HG03103 (cell line): ENCODE data around the gene MRPL20.

Experiments used
- ATAC-seq: cut with Tn5 transposase; IDR thresholded peaks from one replicate; pipeline ENCODE4 v1.9.1; 2021; ENCODE audit warnings: low read depth; ENCODE audit not compliant: unreplicated experiment

The MRPL20 gene

GRCh38 chr1:1366699-1367066 is 40.4 kb downstream of the MRPL20 start:
- ATAC-seq = no peak

- no peak for ATAC-seq
These were observed 41.0 kb downstream of the MRPL20 start for GRCh38 chr1:1365875-1366698.

GRCh38 chr1:1364266-1364665 is 42.8 kb downstream of the MRPL20 start:
- no peak for ATAC-seq

DNA sequence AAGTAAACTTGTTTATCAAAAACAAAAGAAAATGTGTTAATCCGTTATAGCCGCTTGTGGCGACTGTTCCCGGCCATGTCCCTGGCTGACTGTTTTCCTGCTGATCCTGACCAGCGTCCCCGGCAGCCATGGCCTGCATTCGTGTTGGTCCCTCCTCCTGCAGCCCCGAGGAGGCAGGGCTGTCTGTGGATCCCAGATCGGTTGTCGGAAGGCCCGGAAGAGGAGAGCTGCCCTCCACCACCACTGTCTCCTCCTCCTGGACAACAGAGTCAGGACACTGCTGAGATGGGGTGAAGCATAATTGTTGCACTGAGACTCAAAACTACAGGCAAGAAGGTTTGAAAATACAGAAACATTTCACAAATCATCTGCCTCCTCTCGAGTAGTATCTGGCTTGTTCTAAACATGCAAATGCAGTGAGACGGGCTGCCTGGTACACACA is 45.1 kb downstream of the MRPL20 start:
- ATAC-seq = no peak

- ATAC-seq = no peak
These were observed 45.7 kb downstream of the MRPL20 start for GRCh38 chr1:1361233-1361981.

DNA sequence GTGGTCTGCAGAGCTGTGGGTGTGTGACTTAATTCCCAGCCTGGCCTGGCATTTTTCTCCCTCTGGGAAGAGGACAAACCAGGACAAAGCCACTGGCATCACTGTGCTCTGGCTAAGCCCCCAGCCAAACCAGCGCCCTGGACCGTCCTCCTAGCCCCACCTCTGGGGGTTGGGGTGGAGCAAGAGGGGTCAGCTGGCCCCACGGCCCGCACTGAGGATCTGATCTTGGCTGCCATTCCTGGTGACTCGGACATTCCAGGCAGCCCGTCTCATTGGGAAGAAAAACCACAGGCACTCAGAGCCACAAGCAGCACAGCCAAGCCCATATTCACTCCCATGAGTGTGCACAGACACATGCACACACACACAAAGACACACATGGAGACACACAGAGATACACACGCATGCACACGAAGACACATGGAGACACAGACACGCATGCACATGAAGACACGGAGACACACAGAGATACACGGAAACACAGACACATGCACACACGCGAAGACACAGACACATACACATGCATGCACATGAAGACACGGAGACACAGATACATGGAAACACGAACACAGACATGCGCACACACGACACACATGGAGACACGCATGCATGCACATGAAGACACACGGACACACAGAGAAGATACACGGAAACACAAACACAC is 46.5 kb downstream of the MRPL20 start:
- no peak for ATAC-seq

GRCh38 chr1:1359664-1360468 is 47.2 kb downstream of the MRPL20 start:
- ATAC-seq = no peak

DNA sequence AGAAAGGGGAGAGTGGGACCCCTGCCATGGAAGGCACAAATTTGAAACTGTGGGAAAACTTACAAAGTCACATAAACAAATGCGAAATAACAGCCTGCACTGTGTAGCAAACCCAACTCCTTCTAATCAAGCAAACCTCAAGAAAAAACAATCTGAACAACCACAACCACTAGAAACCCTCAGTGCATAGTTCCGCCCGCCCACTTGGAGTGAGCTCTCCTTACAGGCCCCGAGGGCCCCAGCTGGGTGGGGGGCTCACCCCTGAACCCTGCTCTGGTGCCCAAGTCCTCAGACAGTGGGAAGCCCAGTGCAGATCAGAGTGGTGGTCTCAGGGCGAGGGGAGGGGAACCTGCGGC is 47.8 kb downstream of the MRPL20 start:
- no peak for ATAC-seq

DNA sequence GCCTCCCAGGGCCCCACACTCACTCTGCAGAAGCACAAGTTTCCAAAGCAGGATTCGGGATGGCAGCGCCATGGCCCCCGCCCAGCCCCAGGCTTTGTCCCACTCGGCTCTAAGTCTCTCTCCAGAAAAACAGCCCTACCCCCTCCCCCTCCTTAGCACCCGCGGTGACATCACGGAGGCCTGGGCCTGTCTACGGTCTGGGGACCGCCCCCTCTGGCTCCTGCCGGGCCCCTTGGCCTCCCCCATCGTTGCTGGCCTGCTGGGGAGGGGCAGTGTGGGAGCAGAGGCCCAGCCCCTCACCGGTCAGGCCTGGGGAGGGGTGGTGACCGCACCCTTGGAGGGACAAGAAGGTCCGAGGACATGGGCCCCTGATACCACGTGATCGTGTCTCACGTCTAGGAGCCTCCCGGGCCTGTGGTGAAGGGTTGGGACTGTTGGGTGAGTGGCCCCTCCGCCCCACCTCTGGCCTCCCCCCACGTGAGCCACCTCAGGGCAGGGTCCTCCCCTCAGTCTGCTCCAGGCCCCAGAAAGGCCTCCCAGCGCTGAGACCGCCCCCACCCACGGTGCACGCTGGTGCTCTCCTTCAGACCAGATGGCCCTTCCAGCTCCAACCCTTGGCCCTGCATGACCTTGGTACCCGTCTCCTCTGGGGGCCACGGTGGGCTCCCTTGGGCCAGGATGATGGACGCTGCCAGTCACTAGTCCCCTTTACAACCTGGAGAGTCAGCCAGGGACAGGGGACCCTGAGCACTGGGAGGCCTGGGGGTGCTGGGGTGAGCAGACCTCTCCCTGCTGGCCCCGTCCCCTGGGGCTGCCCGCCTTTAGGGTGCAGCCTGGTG is 48.4 kb downstream of the MRPL20 start, which contains the start of gene MXRA8:
TSS of gene MXRA8 (minus strand) at position 123 of the 839 bp plus-strand sequence. CDS start at position 72, 51 bp downstream.
- ATAC-seq = no peak

DNA sequence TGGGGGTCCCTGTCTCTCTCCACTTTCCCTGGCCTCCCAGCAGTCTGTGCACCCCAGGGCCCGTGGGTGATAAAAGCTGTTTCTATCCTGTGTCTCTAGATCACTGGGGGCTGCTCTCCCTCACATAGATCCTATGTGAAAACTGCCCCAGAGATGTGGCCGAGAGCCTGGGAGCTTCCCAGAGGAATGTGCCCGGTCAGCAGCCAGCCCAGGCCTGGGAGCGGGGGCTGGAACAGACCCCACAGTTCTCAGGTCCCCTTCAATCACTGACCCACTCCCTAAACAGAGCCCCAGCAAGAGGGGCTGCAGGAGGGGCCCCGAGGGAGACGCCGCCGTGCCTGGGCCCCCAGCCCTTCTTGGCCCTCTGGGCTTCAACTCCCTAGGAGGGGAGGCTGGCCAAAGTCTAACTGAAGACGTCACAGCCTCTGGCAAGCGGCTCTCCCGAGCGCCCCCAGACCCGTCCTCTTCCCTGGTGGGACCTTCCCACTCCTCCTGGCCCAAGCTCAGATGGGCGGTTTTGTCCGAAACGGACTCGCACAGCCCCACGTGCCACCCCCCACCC is 49.1 kb downstream of the MRPL20 start:
- no peak for ATAC-seq

- no peak for ATAC-seq
These were observed 50.2 kb downstream of the MRPL20 start for GRCh38 chr1:1356796-1357401.

GRCh38 chr1:1356166-1356795 is 50.8 kb downstream of the MRPL20 start:
- ATAC-seq = no peak

- ATAC-seq = no peak
These were observed 51.7 kb downstream of the MRPL20 start for GRCh38 chr1:1355416-1355815.

GRCh38 chr1:1354271-1355247 is 52.5 kb downstream of the MRPL20 start:
- no peak for ATAC-seq

DNA sequence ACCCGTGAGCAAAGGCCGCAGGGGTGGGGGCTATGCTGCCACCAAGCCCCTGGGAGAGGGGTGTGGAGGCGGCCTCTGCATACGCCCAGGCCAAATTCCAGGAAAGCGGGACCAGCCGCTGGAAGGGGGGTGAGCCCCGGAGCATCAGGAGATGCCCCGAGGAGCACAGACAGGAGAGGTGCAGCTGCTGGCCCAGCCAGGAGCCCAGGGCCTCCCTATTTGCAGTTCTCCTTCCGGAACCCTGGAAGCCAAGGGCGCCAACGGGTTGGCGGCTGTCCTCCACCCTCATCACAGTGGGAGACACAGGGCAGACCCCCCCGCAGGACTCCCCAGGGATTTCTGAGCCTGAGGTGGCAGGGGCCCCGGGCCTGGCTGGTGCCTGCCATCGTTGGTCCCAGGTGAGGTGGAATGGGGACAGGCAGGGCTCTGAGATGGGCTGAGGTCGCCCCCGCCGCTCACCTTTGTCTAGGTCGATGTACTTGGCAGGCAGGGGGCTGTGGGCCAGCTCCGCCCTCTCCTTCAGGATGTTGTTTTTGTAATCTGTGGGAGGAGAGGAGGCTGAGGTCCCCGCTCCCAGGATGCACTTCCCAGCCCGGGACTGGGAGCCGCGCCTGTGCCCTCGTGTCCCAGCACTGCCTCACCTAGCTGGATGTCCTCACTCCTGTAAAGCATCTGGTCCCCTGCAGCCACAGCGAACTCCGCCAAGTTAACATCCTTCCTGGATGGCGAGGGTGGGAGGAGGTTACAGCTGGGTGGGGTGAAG is 53.5 kb downstream of the MRPL20 start:
- ATAC-seq = no peak

- no peak for ATAC-seq
These were observed 54.2 kb downstream of the MRPL20 start for GRCh38 chr1:1352786-1353388.
